Keratinocyte (primary cell): ENCODE results near the gene SERPINA5.
"Not testable (repeated sequence)": the region's sequence is repeated elsewhere in the genome, so short reads cannot be mapped to it uniquely, and the experiment has no call there.

Experiments
- CTCF ChIP-seq, 3 experiments: IDR thresholded peaks in 1 of 3; conservative IDR thresholded peaks in 1 of 3; optimal IDR thresholded peaks in 1 of 3; 2 replicates in 2 of 3; 3 replicates in 1 of 3; pipeline versions ENCODE3 to v1.5.1; 2011; ENCODE audit warnings: low read length in 3 of 3, mild to moderate bottlenecking in 3 of 3, moderate library complexity in 2 of 3, control low read depth in 1 of 3, inconsistent platforms in 1 of 3; ENCODE audit not compliant: insufficient read depth in 2 of 3; ENCODE audit errors: extremely low read depth in 1 of 3
- EZH2 ChIP-seq: IDR thresholded peaks from one replicate; pipeline ENCODE4 v1.6.1; 2012; ENCODE audit warnings: inconsistent platforms, mild to moderate bottlenecking, low read length, moderate library complexity

GRCh38 chr14:94637814-94638213, 56.6 kb downstream of the SERPINA5 start:
- TF ChIP-seq CTCF (optimal IDR thresholded peaks at IDR 0.05 in 1 of 3, IDR thresholded peaks at IDR 0.05 in 1 of 3, conservative IDR thresholded peaks at IDR 0.05 in 1 of 3; ENCODE audit: extremely low read depth in 1 of 3, insufficient read depth in 2 of 3, low read length in 3 of 3); EZH2: not testable (repeated sequence)
